ENCODE data around the gene SMCO2. TPM values are rescaled to one million over a fixed set of nuclear protein-coding genes. Genes with fewer than 3 reads are reported as not detected.

Gene SMCO2
- total and polyA plus RNA-seq, 2 of the 13 experiments (the other 11 are each of a cell fraction or from before 2014, with no cell fraction given) = 0.15 TPM; not detected in 1

DNA sequence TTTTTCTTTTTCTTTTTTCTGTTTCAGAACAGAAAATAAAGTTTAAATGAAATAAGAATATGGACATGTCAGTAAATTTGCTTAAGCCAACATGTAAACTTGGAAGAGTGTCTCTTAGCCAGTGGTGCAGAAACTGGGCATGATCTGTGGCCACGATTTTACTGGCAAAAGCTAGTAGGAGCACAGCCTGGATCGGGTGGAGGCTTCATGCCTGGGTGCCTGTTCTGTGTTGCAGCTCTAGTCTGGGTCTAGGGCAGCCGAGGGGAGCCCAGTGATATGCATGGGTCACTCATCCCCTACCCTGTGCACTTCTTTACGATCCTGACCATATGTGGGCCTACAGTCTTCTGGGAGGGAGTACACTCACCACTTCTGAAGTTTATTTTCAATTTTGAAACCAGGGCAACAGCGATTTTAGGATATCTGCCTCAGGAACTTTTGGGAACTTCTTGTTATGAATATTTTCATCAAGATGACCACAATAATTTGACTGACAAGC lies 45.6 kb upstream of the SMCO2 start:
- Histone ChIP-seq H4K20me1 (ENCODE audit: insufficient read depth, low read length) (no peaks in the 10 kb centered on the region), H3K4me1 (ENCODE audit: insufficient read depth, low read length) (no peaks in the 10 kb centered on the region), H3K9me3 (ENCODE audit: low read length) (no peaks in the 10 kb centered on the region), H3K27ac (ENCODE audit: extremely low read length, insufficient read depth, low read length) (no peak overlapping the region), H3K36me3 (replicated peaks in 1 of 2; ENCODE audit: control insufficient read depth in 1 of 2, insufficient read depth in 2 of 2, low read length in 2 of 2) (peaks cover 1 to 3% of the 10 kb centered on the region in 2 experiments; a peak in 1 of 5 replicates), H3K4me2 (ENCODE audit: low read depth, low read length) (no peak overlapping the region), H3K9ac (ENCODE audit: insufficient read depth, low read depth, low read length) (no peak overlapping the region), H3K27me3 (ENCODE audit: control insufficient read depth in 1 of 2, insufficient read depth in 2 of 2, low read length in 2 of 2) (no peaks in the 10 kb centered on the region), H3K79me2 (ENCODE audit: insufficient read depth, low read length) (no peaks in the 10 kb centered on the region), H3K4me3 (replicated peaks in 1 of 3; ENCODE audit: insufficient read depth in 1 of 3, low read depth in 2 of 3, low read length in 3 of 3) (no peak overlapping the region), H2AFZ (ENCODE audit: low read length) (no peak overlapping the region)
- WGBS (ENCODE audit: low lambda C conversion rate) = 96% methylated on average over 5 of the region's 5 CpGs
- TF ChIP-seq U2AF2 (IDR thresholded peaks at IDR 0.05; ENCODE audit: low read depth, low read length) (no peak), YY1 (IDR thresholded peaks at IDR 0.05; ENCODE audit: insufficient read depth, insufficient replicate concordance, low read depth, low read length) (no peak), ZNF225 (CRISPR knock-in tag; IDR thresholded peaks at IDR 0.05) (no peak), ZNF547 (CRISPR knock-in tag; IDR thresholded peaks at IDR 0.05) (no peak), ZNF780A (CRISPR knock-in tag; IDR thresholded peaks at IDR 0.05) (no peak), ZNF34 (CRISPR knock-in tag; IDR thresholded peaks at IDR 0.05; ENCODE audit: borderline replicate concordance) (no peak), U2AF1 (optimal IDR thresholded peaks at IDR 0.05; ENCODE audit: low read depth, low read length) (no peak), POGZ (CRISPR knock-in tag; IDR thresholded peaks at IDR 0.05) (no peak), ZNF792 (CRISPR knock-in tag; IDR thresholded peaks at IDR 0.05) (no peak), ZNF615 (CRISPR knock-in tag; IDR thresholded peaks at IDR 0.05; ENCODE audit: borderline replicate concordance) (no peak)
- TF ChIP-seq, protein P1, sequence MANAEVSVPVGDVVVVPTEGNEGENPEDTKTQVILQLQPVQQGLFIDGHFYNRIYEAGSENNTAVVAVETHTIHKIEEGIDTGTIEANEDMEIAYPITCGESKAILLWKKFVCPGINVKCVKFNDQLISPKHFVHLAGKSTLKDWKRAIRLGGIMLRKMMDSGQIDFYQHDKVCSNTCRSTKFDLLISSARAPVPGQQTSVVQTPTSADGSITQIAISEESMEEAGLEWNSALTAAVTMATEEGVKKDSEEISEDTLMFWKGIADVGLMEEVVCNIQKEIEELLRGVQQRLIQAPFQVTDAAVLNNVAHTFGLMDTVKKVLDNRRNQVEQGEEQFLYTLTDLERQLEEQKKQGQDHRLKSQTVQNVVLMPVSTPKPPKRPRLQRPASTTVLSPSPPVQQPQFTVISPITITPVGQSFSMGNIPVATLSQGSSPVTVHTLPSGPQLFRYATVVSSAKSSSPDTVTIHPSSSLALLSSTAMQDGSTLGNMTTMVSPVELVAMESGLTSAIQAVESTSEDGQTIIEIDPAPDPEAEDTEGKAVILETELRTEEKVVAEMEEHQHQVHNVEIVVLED (CRISPR knock-in tag; IDR thresholded peaks at IDR 0.05; ENCODE audit: borderline replicate concordance) = no peak
- TF ChIP-seq, protein P2, sequence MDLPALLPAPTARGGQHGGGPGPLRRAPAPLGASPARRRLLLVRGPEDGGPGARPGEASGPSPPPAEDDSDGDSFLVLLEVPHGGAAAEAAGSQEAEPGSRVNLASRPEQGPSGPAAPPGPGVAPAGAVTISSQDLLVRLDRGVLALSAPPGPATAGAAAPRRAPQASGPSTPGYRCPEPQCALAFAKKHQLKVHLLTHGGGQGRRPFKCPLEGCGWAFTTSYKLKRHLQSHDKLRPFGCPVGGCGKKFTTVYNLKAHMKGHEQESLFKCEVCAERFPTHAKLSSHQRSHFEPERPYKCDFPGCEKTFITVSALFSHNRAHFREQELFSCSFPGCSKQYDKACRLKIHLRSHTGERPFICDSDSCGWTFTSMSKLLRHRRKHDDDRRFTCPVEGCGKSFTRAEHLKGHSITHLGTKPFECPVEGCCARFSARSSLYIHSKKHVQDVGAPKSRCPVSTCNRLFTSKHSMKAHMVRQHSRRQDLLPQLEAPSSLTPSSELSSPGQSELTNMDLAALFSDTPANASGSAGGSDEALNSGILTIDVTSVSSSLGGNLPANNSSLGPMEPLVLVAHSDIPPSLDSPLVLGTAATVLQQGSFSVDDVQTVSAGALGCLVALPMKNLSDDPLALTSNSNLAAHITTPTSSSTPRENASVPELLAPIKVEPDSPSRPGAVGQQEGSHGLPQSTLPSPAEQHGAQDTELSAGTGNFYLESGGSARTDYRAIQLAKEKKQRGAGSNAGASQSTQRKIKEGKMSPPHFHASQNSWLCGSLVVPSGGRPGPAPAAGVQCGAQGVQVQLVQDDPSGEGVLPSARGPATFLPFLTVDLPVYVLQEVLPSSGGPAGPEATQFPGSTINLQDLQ (CRISPR knock-in tag; IDR thresholded peaks at IDR 0.05) = no peak
- TF ChIP-seq, protein P3, sequence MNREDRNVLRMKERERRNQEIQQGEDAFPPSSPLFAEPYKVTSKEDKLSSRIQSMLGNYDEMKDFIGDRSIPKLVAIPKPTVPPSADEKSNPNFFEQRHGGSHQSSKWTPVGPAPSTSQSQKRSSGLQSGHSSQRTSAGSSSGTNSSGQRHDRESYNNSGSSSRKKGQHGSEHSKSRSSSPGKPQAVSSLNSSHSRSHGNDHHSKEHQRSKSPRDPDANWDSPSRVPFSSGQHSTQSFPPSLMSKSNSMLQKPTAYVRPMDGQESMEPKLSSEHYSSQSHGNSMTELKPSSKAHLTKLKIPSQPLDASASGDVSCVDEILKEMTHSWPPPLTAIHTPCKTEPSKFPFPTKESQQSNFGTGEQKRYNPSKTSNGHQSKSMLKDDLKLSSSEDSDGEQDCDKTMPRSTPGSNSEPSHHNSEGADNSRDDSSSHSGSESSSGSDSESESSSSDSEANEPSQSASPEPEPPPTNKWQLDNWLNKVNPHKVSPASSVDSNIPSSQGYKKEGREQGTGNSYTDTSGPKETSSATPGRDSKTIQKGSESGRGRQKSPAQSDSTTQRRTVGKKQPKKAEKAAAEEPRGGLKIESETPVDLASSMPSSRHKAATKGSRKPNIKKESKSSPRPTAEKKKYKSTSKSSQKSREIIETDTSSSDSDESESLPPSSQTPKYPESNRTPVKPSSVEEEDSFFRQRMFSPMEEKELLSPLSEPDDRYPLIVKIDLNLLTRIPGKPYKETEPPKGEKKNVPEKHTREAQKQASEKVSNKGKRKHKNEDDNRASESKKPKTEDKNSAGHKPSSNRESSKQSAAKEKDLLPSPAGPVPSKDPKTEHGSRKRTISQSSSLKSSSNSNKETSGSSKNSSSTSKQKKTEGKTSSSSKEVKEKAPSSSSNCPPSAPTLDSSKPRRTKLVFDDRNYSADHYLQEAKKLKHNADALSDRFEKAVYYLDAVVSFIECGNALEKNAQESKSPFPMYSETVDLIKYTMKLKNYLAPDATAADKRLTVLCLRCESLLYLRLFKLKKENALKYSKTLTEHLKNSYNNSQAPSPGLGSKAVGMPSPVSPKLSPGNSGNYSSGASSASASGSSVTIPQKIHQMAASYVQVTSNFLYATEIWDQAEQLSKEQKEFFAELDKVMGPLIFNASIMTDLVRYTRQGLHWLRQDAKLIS (CRISPR knock-in tag; IDR thresholded peaks at IDR 0.05) = no peak
- no TSS peak for BruUV-seq (replicated peaks)
- ChIA-PET CTCF (ENCODE audit: low intra/inter-chr PET ratio, low total read pairs) (no interaction called here), POLR2A (no interaction called here)
- no peak for DNase-seq (ENCODE audit: low spot score)
- no peak for FAIRE-seq
- in situ Hi-C loops (cut with HindIII; ENCODE audit: extremely low pct_ligation_motif_present, low pct_unique_long_range_greater_than_20kb) (no loop called here), intact Hi-C loops (cut with micrococcal nuclease; ENCODE audit: unreplicated experiment) (no loop called here)
- ATAC-seq = no peak

Measured in HepG2 (cell line).